GM19035 (cell line): Measurements from ENCODE around the gene PTPN2.

Source experiments
- ATAC-seq: cut with Tn5 transposase; IDR thresholded peaks from one replicate; pipeline ENCODE4 v1.9.1; 2021; ENCODE audit not compliant: unreplicated experiment

The PTPN2 gene

GRCh38 chr18:12828116-12829051 lies 55.7 kb downstream of the PTPN2 start:
- no peak for ATAC-seq

GRCh38 chr18:12827588-12827987 lies 56.4 kb downstream of the PTPN2 start:
- ATAC-seq = no peak

- ATAC-seq = no peak
These were observed 58.8 kb downstream of the PTPN2 start for GRCh38 chr18:12825230-12825629.

GRCh38 chr18:12823892-12824291 lies 60.1 kb downstream of the PTPN2 start:
- ATAC-seq = no peak

GRCh38 chr18:12821408-12821807 lies 62.6 kb downstream of the PTPN2 start:
- no peak for ATAC-seq

- ATAC-seq = no peak
These were observed 63.5 kb downstream of the PTPN2 start for GRCh38 chr18:12820506-12820905.

- ATAC-seq = no peak
These were observed 64.2 kb downstream of the PTPN2 start for GRCh38 chr18:12819841-12820240.

GRCh38 chr18:12819322-12819721 lies 64.7 kb downstream of the PTPN2 start:
- ATAC-seq = no peak

- ATAC-seq = no peak
These were observed 65.8 kb downstream of the PTPN2 start for GRCh38 chr18:12818243-12818642.

- ATAC-seq = no peak
These were observed 67.6 kb downstream of the PTPN2 start for GRCh38 chr18:12816451-12816850.

GRCh38 chr18:12811191-12811950 lies 72.7 kb downstream of the PTPN2 start:
- no peak for ATAC-seq

GRCh38 chr18:12803069-12803936 lies 80.7 kb downstream of the PTPN2 start:
- ATAC-seq = peak; percentile 59

- no peak for ATAC-seq
These were observed 81.5 kb downstream of the PTPN2 start for GRCh38 chr18:12802538-12802937.

GRCh38 chr18:12796448-12796847 lies 87.6 kb downstream of the PTPN2 start:
- ATAC-seq = no peak

GRCh38 chr18:12791610-12792009 lies 92.4 kb downstream of the PTPN2 start:
- ATAC-seq = no peak

- no peak for ATAC-seq
These were observed 97.4 kb downstream of the PTPN2 start for GRCh38 chr18:12786669-12787068.

GRCh38 chr18:12783524-12783923 lies 100.5 kb downstream of the PTPN2 start:
- ATAC-seq = no peak

- ATAC-seq = no peak
These were observed 101.5 kb downstream of the PTPN2 start for GRCh38 chr18:12782521-12782920.

- ATAC-seq = no peak
These were observed 104.6 kb downstream of the PTPN2 start for GRCh38 chr18:12779456-12779855.

- no peak for ATAC-seq
These were observed 105.0 kb downstream of the PTPN2 start for GRCh38 chr18:12779043-12779442.

- no peak for ATAC-seq
These were observed 106.5 kb downstream of the PTPN2 start for GRCh38 chr18:12777500-12777944.
